ENCODE measurements around the gene GNAQ. TPM values are rescaled to one million over a fixed set of nuclear protein-coding genes. Genes with fewer than 3 reads are reported as not detected.

Gene GNAQ
- total RNA-seq, 4 donors from 2014 or later, result 13.1 to 19.7 (median 16.4) TPM

DNA sequence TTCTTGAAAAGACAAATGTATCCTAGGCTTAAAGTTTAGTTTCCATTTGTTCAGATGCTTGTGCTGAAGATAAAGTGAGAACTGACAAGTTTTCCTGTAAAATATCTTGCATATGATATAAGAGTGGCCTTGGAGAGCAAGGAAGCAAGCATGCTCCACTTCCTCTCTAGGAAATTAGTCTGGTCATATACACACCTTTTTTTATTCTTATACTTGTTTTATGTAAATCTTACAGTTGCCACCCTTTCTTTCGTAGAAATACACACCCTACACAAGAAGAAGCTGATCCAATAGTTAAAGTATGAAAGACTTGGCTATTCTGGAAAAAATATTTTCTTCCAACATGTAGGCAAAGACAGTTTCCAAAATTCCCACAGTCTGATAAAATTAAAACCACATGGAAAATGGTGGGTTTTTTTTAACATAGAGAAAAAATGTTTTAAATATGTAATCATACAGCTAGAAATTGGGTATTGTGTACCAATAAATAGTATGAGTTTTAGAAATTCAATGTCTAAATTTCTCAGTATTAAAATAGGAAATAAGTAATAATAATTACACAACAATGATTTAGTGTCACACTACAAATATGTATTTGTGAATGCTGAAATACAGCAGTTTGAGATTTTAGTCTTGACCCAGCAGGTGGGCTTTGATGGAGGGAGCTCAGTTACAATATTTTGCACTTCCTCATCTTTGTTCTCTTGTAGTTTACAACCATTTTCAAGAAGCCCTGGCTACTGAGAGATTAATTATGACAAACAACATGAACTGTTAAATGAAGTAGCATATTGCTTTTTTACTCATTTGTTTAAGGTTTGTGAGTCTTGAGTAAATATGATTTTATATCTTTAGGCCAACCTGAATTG, 197.8 kb downstream of the GNAQ start:
- 47 to 49% methylated on average over 1 of the region's 1 CpG for WGBS, 2 donors
- TF ChIP-seq, protein P1, sequence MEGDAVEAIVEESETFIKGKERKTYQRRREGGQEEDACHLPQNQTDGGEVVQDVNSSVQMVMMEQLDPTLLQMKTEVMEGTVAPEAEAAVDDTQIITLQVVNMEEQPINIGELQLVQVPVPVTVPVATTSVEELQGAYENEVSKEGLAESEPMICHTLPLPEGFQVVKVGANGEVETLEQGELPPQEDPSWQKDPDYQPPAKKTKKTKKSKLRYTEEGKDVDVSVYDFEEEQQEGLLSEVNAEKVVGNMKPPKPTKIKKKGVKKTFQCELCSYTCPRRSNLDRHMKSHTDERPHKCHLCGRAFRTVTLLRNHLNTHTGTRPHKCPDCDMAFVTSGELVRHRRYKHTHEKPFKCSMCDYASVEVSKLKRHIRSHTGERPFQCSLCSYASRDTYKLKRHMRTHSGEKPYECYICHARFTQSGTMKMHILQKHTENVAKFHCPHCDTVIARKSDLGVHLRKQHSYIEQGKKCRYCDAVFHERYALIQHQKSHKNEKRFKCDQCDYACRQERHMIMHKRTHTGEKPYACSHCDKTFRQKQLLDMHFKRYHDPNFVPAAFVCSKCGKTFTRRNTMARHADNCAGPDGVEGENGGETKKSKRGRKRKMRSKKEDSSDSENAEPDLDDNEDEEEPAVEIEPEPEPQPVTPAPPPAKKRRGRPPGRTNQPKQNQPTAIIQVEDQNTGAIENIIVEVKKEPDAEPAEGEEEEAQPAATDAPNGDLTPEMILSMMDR (IDR thresholded peaks at IDR 0.05), result no peak
- no peak for TF ChIP-seq POLR2A (IDR thresholded peaks at IDR 0.05)
- intact Hi-C loops (cut with DNase I; ENCODE audit: low total_unique reads), result no loop called here
- no peak for DNase-seq (ENCODE audit: low spot score in 2 of 2)
- H3K4me3 ChIP-seq (ENCODE audit: low read depth, poor library complexity, severe bottlenecking), result no peak overlapping the region

DNA sequence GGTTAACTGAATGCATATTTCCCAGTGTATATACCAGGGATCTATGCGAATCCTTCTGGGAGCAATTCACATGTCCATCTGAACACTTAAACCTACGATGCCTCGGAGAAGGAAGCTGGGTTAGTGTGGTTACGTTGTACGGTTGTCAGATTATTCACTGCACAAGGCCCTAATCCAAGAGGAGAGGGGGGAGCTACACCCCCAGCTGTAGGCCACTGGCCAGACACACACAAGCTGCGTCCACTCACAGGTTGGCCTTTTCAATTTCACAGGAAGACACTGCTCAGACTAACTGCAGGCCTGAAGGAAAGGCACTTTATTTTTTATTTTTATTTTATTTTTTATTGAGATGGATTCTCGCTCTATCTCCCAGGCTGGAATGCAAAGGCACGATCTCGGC, 199.0 kb downstream of the GNAQ start:
- intact Hi-C loops (cut with DNase I; ENCODE audit: low total_unique reads), result no loop called here
- DNase-seq (ENCODE audit: low spot score in 2 of 2), result no peak
- TF ChIP-seq POLR2A (IDR thresholded peaks at IDR 0.05), result no peak
- TF ChIP-seq, protein P1 (IDR thresholded peaks at IDR 0.05), result no peak
- no peak overlapping the region for H3K4me3 ChIP-seq (ENCODE audit: low read depth, poor library complexity, severe bottlenecking)
- WGBS, 2 donors, result 94 to 96% methylated on average over 9 of the region's 9 CpGs

DNA sequence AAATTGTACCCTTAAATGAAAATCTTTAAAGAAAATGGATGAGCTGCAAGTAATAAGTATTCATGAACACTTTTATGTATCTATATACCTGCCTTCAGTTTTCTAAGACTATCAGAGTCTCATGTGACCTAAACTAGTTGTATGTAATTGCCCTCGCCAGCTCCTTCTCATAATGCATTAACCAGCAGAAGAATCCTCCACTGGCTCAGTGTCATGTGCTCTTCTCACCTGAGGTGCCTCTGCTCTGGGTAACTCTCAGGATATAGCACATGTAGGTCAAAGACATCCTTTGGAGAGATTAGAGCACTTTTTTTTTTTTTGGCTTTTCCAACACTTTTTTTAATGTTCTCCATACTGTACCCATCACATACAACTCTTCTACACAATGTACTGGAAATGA, 199.8 kb downstream of the GNAQ start:
- WGBS, 2 donors, result 96 to 100% methylated on average over 1 of the region's 1 CpG
- TF ChIP-seq, protein P1 (IDR thresholded peaks at IDR 0.05), result no peak
- no peak for DNase-seq (ENCODE audit: low spot score in 2 of 2)
- intact Hi-C loops (cut with DNase I; ENCODE audit: low total_unique reads), result no loop called here
- no peak overlapping the region for H3K4me3 ChIP-seq (ENCODE audit: low read depth, poor library complexity, severe bottlenecking)

DNA sequence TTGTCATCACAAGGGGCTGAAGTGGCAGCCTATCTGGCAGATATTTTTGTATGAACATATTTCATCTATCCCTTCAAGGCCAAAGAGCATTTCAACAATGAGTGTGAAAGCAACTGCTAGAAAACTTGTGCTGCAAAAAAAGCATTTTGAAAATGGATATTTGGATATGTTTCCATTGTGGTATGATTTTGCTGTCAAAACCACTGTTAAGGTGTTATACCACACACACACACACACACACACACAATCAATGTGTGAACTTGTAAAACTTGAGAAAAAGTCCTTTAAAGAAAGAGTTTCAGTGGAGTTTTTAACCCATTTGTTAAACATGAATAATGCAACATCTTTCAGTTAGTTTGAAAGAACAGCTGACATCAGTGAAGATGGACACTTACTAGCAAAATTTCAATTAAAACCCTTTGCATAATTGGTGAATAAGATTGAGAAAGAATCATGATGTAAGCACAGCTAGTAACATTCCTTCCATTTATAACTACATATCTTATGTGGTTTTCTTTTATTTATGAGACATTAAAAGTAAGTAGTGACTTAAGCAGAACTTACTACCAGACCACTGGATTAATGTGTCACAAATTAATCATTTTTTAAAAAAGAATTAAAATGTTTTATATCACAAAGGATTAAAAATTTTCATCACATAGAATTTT, 200.9 kb downstream of the GNAQ start:
- no peak overlapping the region for H3K4me3 ChIP-seq (ENCODE audit: low read depth, poor library complexity, severe bottlenecking)
- intact Hi-C loops (cut with DNase I; ENCODE audit: low total_unique reads), result no loop called here
- no peak for DNase-seq (ENCODE audit: low spot score in 2 of 2)
- TF ChIP-seq, protein P1 (IDR thresholded peaks at IDR 0.05), result no peak
- no peak for TF ChIP-seq POLR2A (IDR thresholded peaks at IDR 0.05)

DNA sequence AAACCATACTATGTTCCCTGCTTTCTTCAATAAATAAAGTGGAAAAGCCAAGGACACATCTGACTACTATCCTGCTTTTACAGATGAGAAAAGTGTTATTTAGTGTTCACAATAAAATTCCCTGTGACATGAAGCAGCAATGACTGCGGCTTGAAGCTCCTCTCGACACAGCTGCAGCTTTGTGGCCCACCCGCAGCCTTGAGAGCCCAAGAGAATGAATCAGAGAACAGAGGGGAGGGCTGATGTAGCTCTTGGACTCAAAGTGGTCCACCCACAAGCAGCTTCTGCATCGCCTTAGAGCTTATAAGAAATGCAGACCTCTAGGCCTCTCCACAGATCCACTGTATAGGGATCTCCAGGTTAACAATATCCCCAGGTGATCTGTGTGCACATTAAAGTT, 202.2 kb downstream of the GNAQ start:
- TF ChIP-seq POLR2A (IDR thresholded peaks at IDR 0.05), result no peak
- TF ChIP-seq, protein P1 (IDR thresholded peaks at IDR 0.05), result no peak
- 78 to 82% methylated on average over 4 of the region's 4 CpGs for WGBS, 2 donors
- no peak overlapping the region for H3K4me3 ChIP-seq (ENCODE audit: low read depth, poor library complexity, severe bottlenecking)
- DNase-seq (ENCODE audit: low spot score in 2 of 2), result no peak
- intact Hi-C loops (cut with DNase I; ENCODE audit: low total_unique reads), result no loop called here

All from lower leg skin (tissue), 4 donors.